OCI-LY1 (cell line): ENCODE results near the gene STMND1.

Experiments used
- H2AFZ ChIP-seq: fragments of 200-600 bp; sonication (generic), shearing (Covaris generic); 2 replicates; pipeline ENCODE4 v1.6.0; 2014; ENCODE audit warnings: antibody characterized with exemption, mild to moderate bottlenecking, low read length
- H3F3A ChIP-seq: fragments of 200-600 bp; sonication (generic), shearing (Covaris generic); 2 replicates; pipeline ENCODE4 v1.6.0; 2014; ENCODE audit warnings: mild to moderate bottlenecking, antibody characterized with exemption, low read length, moderate library complexity; ENCODE audit not compliant: insufficient read depth
- H3K27ac ChIP-seq: fragments of 200-600 bp; sonication (generic); 2 replicates; pipeline ENCODE4 v1.5.1; 2014; ENCODE audit warnings: low read length, mixed run types, mild to moderate bottlenecking, low read depth; ENCODE audit not compliant: poor library complexity, severe bottlenecking
- H3K27me3 ChIP-seq: fragments of 200-600 bp; sonication (generic); 2 replicates; pipeline ENCODE4 v1.6.0; 2014; ENCODE audit warnings: antibody characterized with exemption, mild to moderate bottlenecking, low read length, moderate library complexity; ENCODE audit not compliant: insufficient read depth
- H3K36me3 ChIP-seq: fragments of 200-600 bp; sonication (generic); 2 replicates; pipeline ENCODE4 v1.6.1; 2014; ENCODE audit warnings: mild to moderate bottlenecking, antibody characterized with exemption, low read length, moderate library complexity, mixed read lengths; ENCODE audit not compliant: insufficient read depth
- H3K4me1 ChIP-seq: fragments of 200-600 bp; sonication (generic); 2 replicates; pipeline ENCODE4 v1.5.1; 2014; ENCODE audit warnings: mild to moderate bottlenecking, low read length, moderate library complexity; ENCODE audit not compliant: insufficient read depth, severe bottlenecking
- H3K4me2 ChIP-seq: fragments of 200-600 bp; sonication (generic), shearing (Covaris generic); 2 replicates; pipeline ENCODE4 v1.6.1; 2014; ENCODE audit warnings: low read length
- H3K4me3 ChIP-seq: fragments of 200-600 bp; sonication (generic); 2 replicates; pipeline ENCODE4 v1.5.1; 2014; ENCODE audit warnings: low read length, low read depth, mild to moderate bottlenecking, mixed read lengths; ENCODE audit not compliant: poor library complexity, severe bottlenecking
- H3K79me2 ChIP-seq: fragments of 200-600 bp; shearing (Covaris generic); 2 replicates; pipeline ENCODE4 v1.6.1; 2016; ENCODE audit warnings: mixed run types, low read length, mixed read lengths; ENCODE audit not compliant: insufficient read depth
- H3K9ac ChIP-seq: fragments of 200-600 bp; sonication (generic), shearing (Covaris generic); 2 replicates; pipeline ENCODE4 v1.6.1; 2014; ENCODE audit warnings: mild to moderate bottlenecking, low read length, mixed read lengths
- H3K9me2 ChIP-seq: fragments of 200-600 bp; sonication (generic), shearing (Covaris generic); 2 replicates; pipeline ENCODE4 v1.6.1; 2014; ENCODE audit warnings: low read depth, mild to moderate bottlenecking, low read length, mixed read lengths
- H3K9me3 ChIP-seq: fragments of 200-600 bp; shearing (Covaris generic); 2 replicates; pipeline ENCODE4 v1.6.1; 2014; ENCODE audit warnings: low read length, mixed read lengths
- H4K20me1 ChIP-seq: fragments of 200-600 bp; sonication (generic), shearing (Covaris generic); 2 replicates; pipeline ENCODE4 v1.6.0; 2016; ENCODE audit warnings: mild to moderate bottlenecking, low read length; ENCODE audit not compliant: insufficient read depth
- CTCF ChIP-seq: fragments of 200-600 bp; sonication (generic), shearing (Covaris generic); IDR thresholded peaks from 2 replicates; pipeline ENCODE4 v1.5.1; 2017; ENCODE audit warnings: mild to moderate bottlenecking, antibody characterized with exemption, low read length, moderate library complexity, mixed read lengths
- EZH2 ChIP-seq: fragments of 200-600 bp; sonication (generic), shearing (Covaris generic); IDR thresholded peaks from 2 replicates; pipeline ENCODE4 v1.8.0; 2017; ENCODE audit warnings: borderline replicate concordance, mixed run types, mild to moderate bottlenecking, antibody characterized with exemption, low read length, moderate library complexity, mixed read lengths

Gene STMND1

GRCh38 chr6:17167327-17167979 is 65.6 kb downstream of the STMND1 start:
- H3K4me3 ChIP-seq: no peak overlapping the region
- no peak overlapping the region for H2AFZ ChIP-seq
- no peaks in the 10 kb centered on the region for H3K9me3 ChIP-seq
- no peak overlapping the region for H3K4me2 ChIP-seq
- no peaks in the 10 kb centered on the region for H3K36me3 ChIP-seq
- H3K9ac ChIP-seq: no peak overlapping the region
- no peak overlapping the region for H3K27ac ChIP-seq
- no peaks in the 10 kb centered on the region for H3K4me1 ChIP-seq
- no peaks in the 10 kb centered on the region for H4K20me1 ChIP-seq
- no peaks in the 10 kb centered on the region for H3F3A ChIP-seq
- TF ChIP-seq CTCF (peak; percentile 26; the same call in 1 of the 2 replicates), EZH2 (no peak)
- H3K9me2 ChIP-seq: no peaks in the 10 kb centered on the region
- no peaks in the 10 kb centered on the region for H3K79me2 ChIP-seq
- H3K27me3 ChIP-seq: no peaks in the 10 kb centered on the region

- Histone ChIP-seq H3K9me3 (no peaks in the 10 kb centered on the region), H2AFZ (no peak overlapping the region)
Measured at GRCh38 chr6:17169291-17169690, 67.4 kb downstream of the STMND1 start.

GRCh38 chr6:17169711-17170110 is 67.9 kb downstream of the STMND1 start:
- Histone ChIP-seq H3K4me2 (no peak overlapping the region), H3K4me1 (no peaks in the 10 kb centered on the region), H3K9me2 (no peaks in the 10 kb centered on the region), H2AFZ (no peak overlapping the region), H3K4me3 (no peak overlapping the region), H3F3A (no peaks in the 10 kb centered on the region), H4K20me1 (no peaks in the 10 kb centered on the region), H3K27me3 (no peaks in the 10 kb centered on the region), H3K9me3 (no peaks in the 10 kb centered on the region), H3K79me2 (no peaks in the 10 kb centered on the region), H3K9ac (no peak overlapping the region), H3K36me3 (no peaks in the 10 kb centered on the region), H3K27ac (no peak overlapping the region)
- TF ChIP-seq CTCF (no peak), EZH2 (no peak)

More at GRCh38 chr6:17169291-17169690, 67.4 kb downstream of the STMND1 start:
- TF ChIP-seq EZH2 (no peak), CTCF (no peak)
- Histone ChIP-seq H3K27ac (no peak overlapping the region), H3K9ac (no peak overlapping the region), H3K4me1 (no peaks in the 10 kb centered on the region), H3K4me2 (no peak overlapping the region), H3K9me2 (no peaks in the 10 kb centered on the region), H3K36me3 (no peaks in the 10 kb centered on the region), H3F3A (no peaks in the 10 kb centered on the region), H3K27me3 (no peaks in the 10 kb centered on the region), H4K20me1 (no peaks in the 10 kb centered on the region), H3K4me3 (no peak overlapping the region), H3K79me2 (no peaks in the 10 kb centered on the region)
